PC-3 (cell line): Measurements from ENCODE around the gene CEL.
"Not testable (repeated sequence)": the region's sequence is repeated elsewhere in the genome, so short reads cannot be mapped to it uniquely, and the experiment has no call there.

Experiments
- CTCF ChIP-seq: fragments of 300-600 bp; sonication (generic); conservative IDR thresholded peaks from 2 replicates; pipeline ENCODE4 v1.5.1; 2017; ENCODE audit warnings: antibody characterized with exemption, low read depth, mild to moderate bottlenecking, low read length
- EZH2 ChIP-seq: fragments of 300-600 bp; sonication (generic); IDR thresholded peaks from one replicate; pipeline ENCODE4 v1.6.1; 2017; ENCODE audit warnings: antibody characterized with exemption, mild to moderate bottlenecking, low read length; ENCODE audit not compliant: unreplicated experiment
- EZH2phosphoT487 ChIP-seq: fragments of 300-600 bp; sonication (generic); IDR thresholded peaks from 2 replicates; pipeline ENCODE4 v1.6.1; 2018; ENCODE audit warnings: mild to moderate bottlenecking, antibody characterized with exemption, low read length, borderline replicate concordance

- TF ChIP-seq CTCF, EZH2, EZH2phosphoT487: not testable (repeated sequence)
Measured at GRCh38 chr9:133070985-133071384, 9.2 kb downstream of the CEL start.
